GM18505 (cell line): ENCODE results near the gene COX10.
"Not testable (repeated sequence)": the region's sequence is repeated elsewhere in the genome, so short reads cannot be mapped to it uniquely, and the experiment has no call there.

ENCODE experiments used
- ATAC-seq: cut with Tn5 transposase; IDR thresholded peaks from one replicate; pipeline ENCODE4 v1.9.1; 2021; ENCODE audit not compliant: unreplicated experiment
- POLR2A ChIP-seq: IDR thresholded peaks from 4 replicates; pipeline ENCODE4 v1.6.1; 2011; ENCODE audit warnings: borderline replicate concordance; ENCODE audit not compliant: insufficient read depth, insufficient read length; ENCODE audit errors: extremely low read depth

The COX10 gene

GRCh38 chr17:14069251-14070021 is at the start of gene COX10:
COX10 (plus strand) TSS chr17:14069504; CDS start chr17:14069606, 102 bp downstream.
- ATAC-seq, result peak; percentile 100
- TF ChIP-seq POLR2A, result peak; percentile 93

- ATAC-seq, result not testable (repeated sequence)
Observed at GRCh38 chr17:14021651-14022294, 47.5 kb upstream of the COX10 start.

- ATAC-seq, result not testable (repeated sequence)
Observed at GRCh38 chr17:14029755-14030154, 39.5 kb upstream of the COX10 start.

- TF ChIP-seq POLR2A, result no peak
- ATAC-seq, result no peak
Observed at GRCh38 chr17:14032234-14032633, 37.1 kb upstream of the COX10 start.

- TF ChIP-seq POLR2A, result no peak
- ATAC-seq, result no peak
Observed at GRCh38 chr17:14033166-14033565, 36.1 kb upstream of the COX10 start.

- ATAC-seq, result no peak
- TF ChIP-seq POLR2A, result no peak
Observed at GRCh38 chr17:14037453-14037852, 31.9 kb upstream of the COX10 start.

- ATAC-seq, result no peak
- TF ChIP-seq POLR2A, result no peak
Observed at GRCh38 chr17:14038206-14038605, 31.1 kb upstream of the COX10 start.

GRCh38 chr17:14042411-14042810 is 26.9 kb upstream of the COX10 start:
- no peak for TF ChIP-seq POLR2A
- ATAC-seq, result no peak

- no peak for TF ChIP-seq POLR2A
- no peak for ATAC-seq
Observed at GRCh38 chr17:14044702-14045101, 24.6 kb upstream of the COX10 start.

GRCh38 chr17:14046978-14047377 is 22.3 kb upstream of the COX10 start:
- no peak for TF ChIP-seq POLR2A
- no peak for ATAC-seq

GRCh38 chr17:14047591-14047990 is 21.7 kb upstream of the COX10 start:
- ATAC-seq, result no peak
- TF ChIP-seq POLR2A, result no peak

GRCh38 chr17:14048169-14048568 is 21.1 kb upstream of the COX10 start:
- no peak for TF ChIP-seq POLR2A
- no peak for ATAC-seq

GRCh38 chr17:14050616-14051015 is 18.7 kb upstream of the COX10 start:
- TF ChIP-seq POLR2A, result no peak
- no peak for ATAC-seq

GRCh38 chr17:14051692-14052091 is 17.6 kb upstream of the COX10 start:
- no peak for ATAC-seq
- TF ChIP-seq POLR2A, result no peak
